Endodermal cell (in vitro differentiated cells): ENCODE data around the gene XPO6. TPM values are rescaled to one million over a fixed set of nuclear protein-coding genes. Genes with fewer than 3 reads are reported as not detected.
A peak's percentile ranks its signal among the peaks of the same experiment; 100 is the strongest.

Source experiments
- DNase-seq: peaks from one replicate; pipeline ENCODE4 v3.0.0-alpha.2; 2017
- H3K27ac ChIP-seq: 2 replicates; pipeline ENCODE4 v1.5.1; 2013; ENCODE audit warnings: mild to moderate bottlenecking, low read depth, low read length, moderate library complexity
- H3K27me3 ChIP-seq: 2 replicates; pipeline ENCODE4 v1.6.1; 2013; ENCODE audit warnings: mild to moderate bottlenecking, low read length, moderate library complexity; ENCODE audit not compliant: insufficient read depth, control insufficient read depth, poor library complexity, severe bottlenecking
- H3K36me3 ChIP-seq: 2 replicates; pipeline ENCODE4 v1.7.0; 2013; ENCODE audit warnings: mild to moderate bottlenecking, low read length, moderate library complexity; ENCODE audit not compliant: control insufficient read depth, insufficient read depth
- H3K4me1 ChIP-seq: one replicate; pipeline ENCODE4 v1.7.0; 2013; ENCODE audit warnings: low read length; ENCODE audit not compliant: control insufficient read depth, insufficient read depth
- H3K4me3 ChIP-seq: 2 replicates; pipeline ENCODE4 v1.5.1; 2013; ENCODE audit warnings: mild to moderate bottlenecking, low read length, moderate library complexity
- H3K9ac ChIP-seq: 2 replicates; pipeline ENCODE4 v1.6.1; 2013; ENCODE audit warnings: mild to moderate bottlenecking, low read length, moderate library complexity; ENCODE audit not compliant: poor library complexity, severe bottlenecking; ENCODE audit errors: extremely low read depth
- H3K9me3 ChIP-seq: 2 replicates; pipeline ENCODE4 v1.6.1; 2013; ENCODE audit warnings: mild to moderate bottlenecking, low read length, moderate library complexity; ENCODE audit not compliant: control insufficient read depth
- H3K27ac Mint-ChIP-seq: 2 replicates; pipeline ENCODE4 v1.8.0; 2020; ENCODE audit warnings: mixed read lengths
- H3K27me3 Mint-ChIP-seq: 2 replicates; pipeline ENCODE4 v1.8.0; 2021; ENCODE audit warnings: mild to moderate bottlenecking, mixed read lengths; ENCODE audit not compliant: insufficient read depth
- H3K36me3 Mint-ChIP-seq: 2 replicates; pipeline ENCODE4 v1.8.0; 2020; ENCODE audit warnings: low read depth, mixed read lengths
- H3K4me1 Mint-ChIP-seq: 2 replicates; pipeline ENCODE4 v1.8.0; 2020; ENCODE audit warnings: mixed read lengths
- H3K4me3 Mint-ChIP-seq: 2 replicates; pipeline ENCODE4 v1.8.0; 2020; ENCODE audit warnings: mild to moderate bottlenecking, moderate library complexity, mixed read lengths
- H3K9me3 Mint-ChIP-seq: 2 replicates; pipeline ENCODE4 v1.8.0; 2020; ENCODE audit warnings: mild to moderate bottlenecking, mixed read lengths
- CTCF ChIP-seq: fragments of 200-600 bp; sonication (generic); conservative IDR thresholded peaks from 2 replicates; pipeline ENCODE4 v1.5.0; 2021; ENCODE audit warnings: antibody characterized with exemption, mild to moderate bottlenecking
- WGBS, 2 experiments: methylation state at CpG; one replicate each; pipeline versions ENCODE4 v1.1.5 to v1.1.7; 2013; ENCODE audit warnings: missing lambda C conversion rate in 2 of 2, mixed read lengths in 1 of 2; ENCODE audit not compliant: insufficient coverage in 1 of 2, insufficient read length in 1 of 2; 5-methylcytosine and 5-hydroxymethylcytosine counted together
- total RNA-seq, 2 donors: library from RNA; stranded (reverse); fragmentation: NEBNext Ultra II Directional in 1 of 2; extraction: Animal tissue kit (Norgen Biotek cat#: 25700) in 1 of 2; gene quantifications; 2 replicates in 1 of 2; 3 replicates in 1 of 2; pipeline ENCODE4 v1.2.1, GENCODE V29; 2021

The XPO6 gene
- total RNA-seq, 2 donors from 2014 or later = 84.7 to 92.4 TPM

- Mint-ChIP-seq H3K4me3 (no peak overlapping the region), H3K27ac (no peak overlapping the region), H3K27me3 (no peaks in the 10 kb centered on the region), H3K36me3 (peaks cover 20% of the 10 kb centered on the region), H3K4me1 (peaks cover 12% of the 10 kb centered on the region), H3K9me3 (no peaks in the 10 kb centered on the region)
- H3K9me3 ChIP-seq = no peaks in the 10 kb centered on the region
- H3K27me3 ChIP-seq = no peaks in the 10 kb centered on the region
- no peak for TF ChIP-seq CTCF
- H3K27ac ChIP-seq = no peak overlapping the region
- H3K36me3 ChIP-seq = peaks cover 60% of the 10 kb centered on the region
- 89 to 94% methylated on average over 2 to 3 of the region's 4 CpGs for WGBS, 2 experiments
- H3K4me3 ChIP-seq = no peak overlapping the region
- H3K4me1 ChIP-seq = peaks cover 12% of the 10 kb centered on the region
- no peak overlapping the region for H3K9ac ChIP-seq
- DNase-seq = no peak
Observed at GRCh38 chr16:28205974-28206373, 5.8 kb downstream of the XPO6 start.

DNA sequence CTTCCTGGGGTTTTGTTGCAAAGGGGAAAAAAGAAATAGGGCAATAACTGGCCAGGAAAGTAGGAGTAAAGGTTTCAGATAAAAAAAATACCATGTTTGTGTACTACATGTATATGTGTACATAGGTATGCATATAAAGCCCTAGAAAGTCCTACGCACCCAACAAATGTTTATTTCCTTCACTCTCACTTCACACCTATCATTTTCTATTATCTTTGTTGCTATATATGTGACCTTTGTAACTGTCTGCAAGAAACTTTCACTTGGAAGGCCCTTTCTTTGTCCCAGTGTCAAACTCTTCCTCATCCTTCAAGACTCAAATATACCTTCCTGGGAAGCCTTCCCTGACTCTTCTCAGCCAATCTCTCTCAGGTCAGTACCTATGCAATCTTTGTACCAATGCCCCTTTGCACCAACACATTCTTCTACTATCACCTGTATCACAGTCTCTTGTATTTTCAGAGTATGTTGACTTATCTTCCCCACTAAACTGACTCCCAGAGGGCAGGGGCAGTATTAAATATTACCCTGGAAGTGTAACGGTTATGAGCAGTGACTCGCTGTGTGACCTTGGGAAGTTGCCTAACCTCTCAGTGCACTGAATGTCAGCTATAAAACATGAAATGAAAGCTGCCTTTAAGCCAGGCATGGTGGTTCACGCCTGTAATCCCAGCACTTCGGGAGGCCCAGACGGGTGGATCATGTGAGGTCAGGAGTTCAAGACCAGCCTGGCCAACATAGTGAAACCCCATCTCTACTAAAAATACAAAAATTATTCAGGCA is 6.5 kb downstream of the XPO6 start:
- Mint-ChIP-seq H3K4me3 (no peak overlapping the region), H3K27me3 (no peaks in the 10 kb centered on the region), H3K27ac (no peak overlapping the region), H3K36me3 (peaks cover 26% of the 10 kb centered on the region), H3K9me3 (no peaks in the 10 kb centered on the region), H3K4me1 (peaks cover 10% of the 10 kb centered on the region)
- no peaks in the 10 kb centered on the region for H3K9me3 ChIP-seq
- WGBS, 2 experiments = 93 to 97% methylated on average over 4 to 6 of the region's 6 CpGs
- peaks cover 5% of the 10 kb centered on the region for H3K4me1 ChIP-seq
- H3K36me3 ChIP-seq = peaks cover 65% of the 10 kb centered on the region
- no peak overlapping the region for H3K27ac ChIP-seq
- H3K4me3 ChIP-seq = no peak overlapping the region
- H3K9ac ChIP-seq = no peak overlapping the region
- no peaks in the 10 kb centered on the region for H3K27me3 ChIP-seq
- no peak for DNase-seq
- TF ChIP-seq CTCF = no peak

GRCh38 chr16:28204622-28205021 is 7.1 kb downstream of the XPO6 start:
- H3K4me1 Mint-ChIP-seq = peaks cover 8% of the 10 kb centered on the region
- Histone ChIP-seq H3K27ac (no peak overlapping the region), H3K27me3 (no peaks in the 10 kb centered on the region), H3K36me3 (peaks cover 66% of the 10 kb centered on the region), H3K4me1 (peaks cover 5% of the 10 kb centered on the region), H3K9ac (no peak overlapping the region), H3K9me3 (no peaks in the 10 kb centered on the region), H3K4me3 (no peak overlapping the region)
- TF ChIP-seq CTCF = peak; percentile 32
- no peak overlapping the region for H3K27ac Mint-ChIP-seq
- no peak overlapping the region for H3K4me3 Mint-ChIP-seq
- WGBS, 2 experiments = 78 to 82% methylated on average over 6 of the region's 6 CpGs
- H3K27me3 Mint-ChIP-seq = no peaks in the 10 kb centered on the region
- H3K9me3 Mint-ChIP-seq = no peaks in the 10 kb centered on the region
- peaks cover 31% of the 10 kb centered on the region for H3K36me3 Mint-ChIP-seq
- peak; percentile 55 for DNase-seq
